PC-3 (cell line): Measurements from ENCODE around the gene KNDC1.

ENCODE experiments used
- EZH2 ChIP-seq: fragments of 300-600 bp; sonication (generic); IDR thresholded peaks from one replicate; pipeline ENCODE4 v1.6.1; 2017; ENCODE audit warnings: antibody characterized with exemption, mild to moderate bottlenecking, low read length; ENCODE audit not compliant: unreplicated experiment
- EZH2phosphoT487 ChIP-seq: fragments of 300-600 bp; sonication (generic); IDR thresholded peaks from 2 replicates; pipeline ENCODE4 v1.6.1; 2018; ENCODE audit warnings: mild to moderate bottlenecking, antibody characterized with exemption, low read length, borderline replicate concordance
- TF ChIP-seq, protein P1 (sequence below): fragments of 300-600 bp; sonication (generic); conservative IDR thresholded peaks from 2 replicates; pipeline ENCODE4 v1.5.1; 2017; ENCODE audit warnings: antibody characterized with exemption, low read depth, mild to moderate bottlenecking, low read length

- TF ChIP-seq, protein P1, sequence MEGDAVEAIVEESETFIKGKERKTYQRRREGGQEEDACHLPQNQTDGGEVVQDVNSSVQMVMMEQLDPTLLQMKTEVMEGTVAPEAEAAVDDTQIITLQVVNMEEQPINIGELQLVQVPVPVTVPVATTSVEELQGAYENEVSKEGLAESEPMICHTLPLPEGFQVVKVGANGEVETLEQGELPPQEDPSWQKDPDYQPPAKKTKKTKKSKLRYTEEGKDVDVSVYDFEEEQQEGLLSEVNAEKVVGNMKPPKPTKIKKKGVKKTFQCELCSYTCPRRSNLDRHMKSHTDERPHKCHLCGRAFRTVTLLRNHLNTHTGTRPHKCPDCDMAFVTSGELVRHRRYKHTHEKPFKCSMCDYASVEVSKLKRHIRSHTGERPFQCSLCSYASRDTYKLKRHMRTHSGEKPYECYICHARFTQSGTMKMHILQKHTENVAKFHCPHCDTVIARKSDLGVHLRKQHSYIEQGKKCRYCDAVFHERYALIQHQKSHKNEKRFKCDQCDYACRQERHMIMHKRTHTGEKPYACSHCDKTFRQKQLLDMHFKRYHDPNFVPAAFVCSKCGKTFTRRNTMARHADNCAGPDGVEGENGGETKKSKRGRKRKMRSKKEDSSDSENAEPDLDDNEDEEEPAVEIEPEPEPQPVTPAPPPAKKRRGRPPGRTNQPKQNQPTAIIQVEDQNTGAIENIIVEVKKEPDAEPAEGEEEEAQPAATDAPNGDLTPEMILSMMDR: no peak
- no peak for TF ChIP-seq EZH2
- TF ChIP-seq EZH2phosphoT487: no peak
These were observed 111.7 kb downstream of the KNDC1 start for GRCh38 chr10:133271521-133272300.
